Ishikawa (cell line): Measurements from ENCODE around the gene DHCR7.

Experiments
- CEBPB ChIP-seq: IDR thresholded peaks from 2 replicates; pipeline ENCODE4 v1.6.1; 2012
- CREB1 ChIP-seq: IDR thresholded peaks from 2 replicates; pipeline ENCODE4 v1.6.1; 2012; ENCODE audit warnings: low read depth
- EGR1 ChIP-seq: IDR thresholded peaks from 2 replicates; pipeline ENCODE4 v1.6.1; 2012
- EP300 ChIP-seq: IDR thresholded peaks from 2 replicates; pipeline ENCODE4 v1.6.1; 2012; ENCODE audit warnings: borderline replicate concordance
- FOXM1 ChIP-seq: IDR thresholded peaks from 2 replicates; pipeline ENCODE4 v1.6.1; 2012; ENCODE audit warnings: low read depth, borderline replicate concordance
- NFIC ChIP-seq: IDR thresholded peaks from 2 replicates; pipeline ENCODE4 v1.6.1; 2012
- RAD21 ChIP-seq: IDR thresholded peaks from 2 replicates; pipeline ENCODE4 v1.6.1; 2012; ENCODE audit warnings: low read depth
- TAF1 ChIP-seq: IDR thresholded peaks from 2 replicates; pipeline ENCODE4 v1.6.1; 2012; ENCODE audit warnings: low read depth, mild to moderate bottlenecking
- TCF12 ChIP-seq: IDR thresholded peaks from 2 replicates; pipeline ENCODE4 v1.6.1; 2012; ENCODE audit warnings: low read depth
- TEAD4 ChIP-seq: IDR thresholded peaks from 2 replicates; pipeline ENCODE4 v1.6.1; 2012
- YY1 ChIP-seq: IDR thresholded peaks from 2 replicates; pipeline ENCODE4 v1.6.1; 2012; ENCODE audit warnings: low read depth
- ZBTB7A ChIP-seq: IDR thresholded peaks from 2 replicates; pipeline ENCODE4 v1.6.1; 2012; ENCODE audit warnings: low read depth
- TF ChIP-seq, protein P1 (sequence below): IDR thresholded peaks from 2 replicates; pipeline ENCODE4 v1.6.1; 2012
- TF ChIP-seq, protein P2 (sequence below): IDR thresholded peaks from 2 replicates; pipeline ENCODE4 v1.6.1; 2012; ENCODE audit warnings: low read depth, mild to moderate bottlenecking
- TF ChIP-seq, protein P3 (sequence below): IDR thresholded peaks from 2 replicates; pipeline ENCODE4 v1.6.1; 2012

DHCR7 gene

DNA sequence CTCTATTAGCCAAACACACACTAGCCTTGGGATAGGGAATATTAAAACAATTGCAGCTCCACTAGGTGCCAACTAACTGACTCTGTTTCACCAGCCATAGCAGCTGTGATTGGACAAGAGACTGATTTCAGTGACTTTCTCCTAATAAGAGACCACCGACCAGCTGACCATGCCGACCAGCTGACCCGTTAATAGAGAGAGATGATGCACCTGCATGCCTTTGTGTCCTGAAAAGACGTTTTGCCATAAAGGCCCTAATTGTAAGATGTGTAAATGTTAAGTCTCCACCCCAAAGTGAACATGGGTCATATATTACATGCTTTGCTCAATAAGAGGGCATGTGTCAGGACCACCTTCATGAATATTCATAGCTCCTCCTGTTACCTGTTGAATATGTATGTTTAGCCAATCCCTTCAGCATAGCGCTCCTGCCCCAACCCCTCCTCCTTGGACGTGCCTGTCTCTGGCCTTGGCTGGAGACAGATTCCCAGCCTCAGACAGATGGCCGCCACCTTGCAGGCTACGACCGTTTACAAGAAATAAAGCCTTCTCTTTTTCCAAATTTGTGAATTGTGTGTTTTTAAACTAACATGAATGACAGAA, 3.5 kb upstream of the DHCR7 start:
- TF ChIP-seq EP300 (no peak), TCF12 (no peak), EGR1 (no peak), YY1 (no peak), TAF1 (no peak), NFIC (no peak), CEBPB (no peak), CREB1 (no peak), ZBTB7A (no peak), TEAD4 (no peak), FOXM1 (no peak)
- TF ChIP-seq, protein P1, sequence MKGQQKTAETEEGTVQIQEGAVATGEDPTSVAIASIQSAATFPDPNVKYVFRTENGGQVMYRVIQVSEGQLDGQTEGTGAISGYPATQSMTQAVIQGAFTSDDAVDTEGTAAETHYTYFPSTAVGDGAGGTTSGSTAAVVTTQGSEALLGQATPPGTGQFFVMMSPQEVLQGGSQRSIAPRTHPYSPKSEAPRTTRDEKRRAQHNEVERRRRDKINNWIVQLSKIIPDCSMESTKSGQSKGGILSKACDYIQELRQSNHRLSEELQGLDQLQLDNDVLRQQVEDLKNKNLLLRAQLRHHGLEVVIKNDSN = no peak
- TF ChIP-seq, protein P2, sequence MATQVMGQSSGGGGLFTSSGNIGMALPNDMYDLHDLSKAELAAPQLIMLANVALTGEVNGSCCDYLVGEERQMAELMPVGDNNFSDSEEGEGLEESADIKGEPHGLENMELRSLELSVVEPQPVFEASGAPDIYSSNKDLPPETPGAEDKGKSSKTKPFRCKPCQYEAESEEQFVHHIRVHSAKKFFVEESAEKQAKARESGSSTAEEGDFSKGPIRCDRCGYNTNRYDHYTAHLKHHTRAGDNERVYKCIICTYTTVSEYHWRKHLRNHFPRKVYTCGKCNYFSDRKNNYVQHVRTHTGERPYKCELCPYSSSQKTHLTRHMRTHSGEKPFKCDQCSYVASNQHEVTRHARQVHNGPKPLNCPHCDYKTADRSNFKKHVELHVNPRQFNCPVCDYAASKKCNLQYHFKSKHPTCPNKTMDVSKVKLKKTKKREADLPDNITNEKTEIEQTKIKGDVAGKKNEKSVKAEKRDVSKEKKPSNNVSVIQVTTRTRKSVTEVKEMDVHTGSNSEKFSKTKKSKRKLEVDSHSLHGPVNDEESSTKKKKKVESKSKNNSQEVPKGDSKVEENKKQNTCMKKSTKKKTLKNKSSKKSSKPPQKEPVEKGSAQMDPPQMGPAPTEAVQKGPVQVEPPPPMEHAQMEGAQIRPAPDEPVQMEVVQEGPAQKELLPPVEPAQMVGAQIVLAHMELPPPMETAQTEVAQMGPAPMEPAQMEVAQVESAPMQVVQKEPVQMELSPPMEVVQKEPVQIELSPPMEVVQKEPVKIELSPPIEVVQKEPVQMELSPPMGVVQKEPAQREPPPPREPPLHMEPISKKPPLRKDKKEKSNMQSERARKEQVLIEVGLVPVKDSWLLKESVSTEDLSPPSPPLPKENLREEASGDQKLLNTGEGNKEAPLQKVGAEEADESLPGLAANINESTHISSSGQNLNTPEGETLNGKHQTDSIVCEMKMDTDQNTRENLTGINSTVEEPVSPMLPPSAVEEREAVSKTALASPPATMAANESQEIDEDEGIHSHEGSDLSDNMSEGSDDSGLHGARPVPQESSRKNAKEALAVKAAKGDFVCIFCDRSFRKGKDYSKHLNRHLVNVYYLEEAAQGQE = no peak
- TF ChIP-seq, protein P3, sequence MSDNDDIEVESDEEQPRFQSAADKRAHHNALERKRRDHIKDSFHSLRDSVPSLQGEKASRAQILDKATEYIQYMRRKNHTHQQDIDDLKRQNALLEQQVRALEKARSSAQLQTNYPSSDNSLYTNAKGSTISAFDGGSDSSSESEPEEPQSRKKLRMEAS = no peak

DNA sequence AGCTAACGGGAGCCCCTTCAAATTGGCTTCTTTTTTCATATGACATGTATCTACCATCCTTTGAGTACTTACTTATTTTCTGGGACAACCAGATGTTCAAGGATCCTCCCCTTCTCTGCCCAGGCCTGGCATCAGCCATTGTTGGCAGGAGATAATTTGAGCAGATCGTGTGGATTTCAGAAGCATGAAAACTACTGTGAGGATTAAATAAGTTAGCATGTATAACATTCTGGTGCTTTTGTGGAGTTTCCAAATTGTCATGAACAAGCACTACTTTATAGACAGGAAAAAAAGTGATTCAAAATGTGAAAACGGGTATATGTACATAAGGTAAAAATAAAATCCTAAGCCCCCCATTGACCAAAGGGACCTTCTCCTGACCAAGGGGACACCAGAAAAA, 2.7 kb upstream of the DHCR7 start:
- no peak for TF ChIP-seq ZBTB7A
- TF ChIP-seq TEAD4 = no peak
- TF ChIP-seq EGR1 = no peak
- TF ChIP-seq CEBPB = no peak
- TF ChIP-seq TAF1 = no peak
- TF ChIP-seq YY1 = no peak
- TF ChIP-seq EP300 = no peak
- TF ChIP-seq, protein P2 = no peak
- no peak for TF ChIP-seq CREB1
- TF ChIP-seq, protein P1 = no peak
- TF ChIP-seq, protein P3 = no peak
- no peak for TF ChIP-seq TCF12

DNA sequence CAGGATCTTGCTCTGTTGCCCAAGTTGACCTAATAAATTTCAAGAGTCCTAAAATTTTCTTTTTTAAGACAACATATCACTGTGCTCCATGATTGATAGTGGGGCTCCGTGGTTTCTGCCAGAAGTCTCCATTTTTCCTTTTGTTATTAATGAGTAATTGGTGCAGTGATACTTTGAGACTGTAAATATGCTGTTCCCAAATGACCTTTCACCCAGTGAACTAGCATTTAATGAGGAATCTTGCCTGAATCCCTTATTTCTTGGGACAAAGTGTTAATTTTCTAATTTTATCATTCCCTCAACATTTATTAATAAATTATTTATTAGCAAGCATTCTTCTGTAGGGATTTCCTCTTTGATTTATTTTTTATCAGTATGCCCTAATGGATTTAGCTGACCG, 2.3 kb upstream of the DHCR7 start:
- TF ChIP-seq, protein P2 = no peak
- TF ChIP-seq FOXM1 = no peak
- no peak for TF ChIP-seq RAD21
- no peak for TF ChIP-seq CREB1
- TF ChIP-seq YY1 = no peak
- TF ChIP-seq TEAD4 = no peak

DNA sequence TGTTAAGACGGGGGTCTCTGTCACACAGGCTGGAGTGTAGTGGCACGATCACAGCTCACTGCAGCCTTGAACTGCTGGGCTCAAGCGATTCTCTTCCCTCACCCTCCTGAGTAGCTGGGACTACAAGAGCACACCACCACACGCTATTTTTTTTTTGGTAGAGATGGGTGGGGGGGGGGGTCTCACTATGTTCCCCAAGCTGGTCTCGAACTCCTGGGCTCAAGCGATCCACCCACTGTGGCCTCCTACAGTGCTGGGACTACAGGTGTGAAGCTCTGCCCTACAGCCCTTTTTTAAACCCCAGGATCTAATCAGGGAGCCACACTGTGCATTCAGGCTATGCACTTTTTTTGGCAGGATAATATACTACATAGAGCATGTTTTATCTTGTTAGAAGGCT, 1.4 kb upstream of the DHCR7 start:
- TF ChIP-seq, protein P2 = no peak
- TF ChIP-seq TEAD4 (no peak), CREB1 (no peak), FOXM1 (no peak), CEBPB (no peak), EP300 (no peak), NFIC (no peak), TAF1 (no peak), TCF12 (no peak), EGR1 (no peak), ZBTB7A (no peak), RAD21 (no peak), YY1 (no peak)
- TF ChIP-seq, protein P1 = no peak
- TF ChIP-seq, protein P3 = no peak
